ENCODE data around the gene MYPOP. TPM values are rescaled to one million over a fixed set of nuclear protein-coding genes. Genes with fewer than 3 reads are reported as not detected.

MYPOP gene
- total and polyA plus RNA-seq, 9 of the 15 experiments (the other 6 are each of a cell fraction or from before 2014, with no cell fraction given) = 0.32 to 7.6 (median 1.6) TPM

DNA sequence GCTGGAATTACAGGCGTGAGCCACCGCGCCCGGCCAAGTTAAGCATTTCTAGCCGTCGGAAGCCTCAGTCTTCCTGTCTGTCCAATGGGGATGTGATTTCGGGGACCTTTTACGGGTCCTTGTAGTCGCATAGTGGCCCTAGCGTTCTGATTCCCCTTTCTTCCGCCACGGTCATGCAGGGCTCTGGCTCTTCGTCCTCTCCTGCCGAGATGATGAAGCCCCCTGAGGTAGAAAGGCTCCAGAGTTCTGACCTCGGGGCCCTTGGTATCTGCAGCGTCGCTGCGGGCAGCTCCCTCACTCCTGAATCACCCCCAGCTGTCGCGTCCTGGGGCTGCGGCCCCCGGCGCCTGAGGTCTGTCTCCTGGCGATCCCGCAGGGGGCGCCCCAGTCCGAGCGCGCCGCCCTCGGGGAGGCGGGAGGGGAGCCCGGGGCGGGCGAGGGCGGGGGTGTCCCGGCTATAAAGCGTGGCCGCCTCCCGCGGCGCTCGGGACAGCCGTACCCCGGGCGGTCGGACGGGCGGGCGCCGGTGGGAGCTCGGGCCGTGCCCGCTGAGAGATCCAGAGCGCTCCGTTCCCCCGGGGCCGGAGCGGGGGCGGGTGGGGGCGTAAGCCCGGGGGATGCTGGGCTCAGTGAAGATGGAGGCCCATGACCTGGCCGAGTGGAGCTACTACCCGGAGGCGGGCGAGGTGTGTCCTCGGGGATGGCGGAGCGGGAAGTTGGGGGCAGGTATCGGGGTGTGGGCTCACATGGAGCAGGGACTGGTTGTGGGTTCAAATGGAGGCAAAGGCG lies 38.4 kb downstream of the MYPOP start, which contains the start of gene FOXA3 (continued):
- TF ChIP-seq, protein P1, sequence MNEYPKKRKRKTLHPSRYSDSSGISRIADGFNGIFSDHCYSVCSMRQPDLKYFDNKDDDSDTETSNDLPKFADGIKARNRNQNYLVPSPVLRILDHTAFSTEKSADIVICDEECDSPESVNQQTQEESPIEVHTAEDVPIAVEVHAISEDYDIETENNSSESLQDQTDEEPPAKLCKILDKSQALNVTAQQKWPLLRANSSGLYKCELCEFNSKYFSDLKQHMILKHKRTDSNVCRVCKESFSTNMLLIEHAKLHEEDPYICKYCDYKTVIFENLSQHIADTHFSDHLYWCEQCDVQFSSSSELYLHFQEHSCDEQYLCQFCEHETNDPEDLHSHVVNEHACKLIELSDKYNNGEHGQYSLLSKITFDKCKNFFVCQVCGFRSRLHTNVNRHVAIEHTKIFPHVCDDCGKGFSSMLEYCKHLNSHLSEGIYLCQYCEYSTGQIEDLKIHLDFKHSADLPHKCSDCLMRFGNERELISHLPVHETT (CRISPR knock-in tag; conservative IDR thresholded peaks at IDR 0.05 in 1 of 2, IDR thresholded peaks at IDR 0.05 in 1 of 2) = peak in 1 of 2 experiments; percentile 64; a peak in 2 of 4 replicates
- peak; percentile 87 for TF ChIP-seq EGR1 (conservative IDR thresholded peaks at IDR 0.05)
- TF ChIP-seq, protein P2, sequence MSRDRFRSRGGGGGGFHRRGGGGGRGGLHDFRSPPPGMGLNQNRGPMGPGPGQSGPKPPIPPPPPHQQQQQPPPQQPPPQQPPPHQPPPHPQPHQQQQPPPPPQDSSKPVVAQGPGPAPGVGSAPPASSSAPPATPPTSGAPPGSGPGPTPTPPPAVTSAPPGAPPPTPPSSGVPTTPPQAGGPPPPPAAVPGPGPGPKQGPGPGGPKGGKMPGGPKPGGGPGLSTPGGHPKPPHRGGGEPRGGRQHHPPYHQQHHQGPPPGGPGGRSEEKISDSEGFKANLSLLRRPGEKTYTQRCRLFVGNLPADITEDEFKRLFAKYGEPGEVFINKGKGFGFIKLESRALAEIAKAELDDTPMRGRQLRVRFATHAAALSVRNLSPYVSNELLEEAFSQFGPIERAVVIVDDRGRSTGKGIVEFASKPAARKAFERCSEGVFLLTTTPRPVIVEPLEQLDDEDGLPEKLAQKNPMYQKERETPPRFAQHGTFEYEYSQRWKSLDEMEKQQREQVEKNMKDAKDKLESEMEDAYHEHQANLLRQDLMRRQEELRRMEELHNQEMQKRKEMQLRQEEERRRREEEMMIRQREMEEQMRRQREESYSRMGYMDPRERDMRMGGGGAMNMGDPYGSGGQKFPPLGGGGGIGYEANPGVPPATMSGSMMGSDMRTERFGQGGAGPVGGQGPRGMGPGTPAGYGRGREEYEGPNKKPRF (IDR thresholded peaks at IDR 0.05; ENCODE audit: low read depth, low read length) = no peak
- TF ChIP-seq, protein P3, sequence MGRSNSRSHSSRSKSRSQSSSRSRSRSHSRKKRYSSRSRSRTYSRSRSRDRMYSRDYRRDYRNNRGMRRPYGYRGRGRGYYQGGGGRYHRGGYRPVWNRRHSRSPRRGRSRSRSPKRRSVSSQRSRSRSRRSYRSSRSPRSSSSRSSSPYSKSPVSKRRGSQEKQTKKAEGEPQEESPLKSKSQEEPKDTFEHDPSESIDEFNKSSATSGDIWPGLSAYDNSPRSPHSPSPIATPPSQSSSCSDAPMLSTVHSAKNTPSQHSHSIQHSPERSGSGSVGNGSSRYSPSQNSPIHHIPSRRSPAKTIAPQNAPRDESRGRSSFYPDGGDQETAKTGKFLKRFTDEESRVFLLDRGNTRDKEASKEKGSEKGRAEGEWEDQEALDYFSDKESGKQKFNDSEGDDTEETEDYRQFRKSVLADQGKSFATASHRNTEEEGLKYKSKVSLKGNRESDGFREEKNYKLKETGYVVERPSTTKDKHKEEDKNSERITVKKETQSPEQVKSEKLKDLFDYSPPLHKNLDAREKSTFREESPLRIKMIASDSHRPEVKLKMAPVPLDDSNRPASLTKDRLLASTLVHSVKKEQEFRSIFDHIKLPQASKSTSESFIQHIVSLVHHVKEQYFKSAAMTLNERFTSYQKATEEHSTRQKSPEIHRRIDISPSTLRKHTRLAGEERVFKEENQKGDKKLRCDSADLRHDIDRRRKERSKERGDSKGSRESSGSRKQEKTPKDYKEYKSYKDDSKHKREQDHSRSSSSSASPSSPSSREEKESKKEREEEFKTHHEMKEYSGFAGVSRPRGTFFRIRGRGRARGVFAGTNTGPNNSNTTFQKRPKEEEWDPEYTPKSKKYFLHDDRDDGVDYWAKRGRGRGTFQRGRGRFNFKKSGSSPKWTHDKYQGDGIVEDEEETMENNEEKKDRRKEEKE (IDR thresholded peaks at IDR 0.05; ENCODE audit: borderline replicate concordance in 1 of 2, control insufficient read depth in 1 of 2, low read depth in 2 of 2, low read length in 1 of 2) = 0 out of 4 replicates have a peak, but pooled peaks of 1 of the 2 experiments have one; percentile 45
- TF ChIP-seq XRCC3 (IDR thresholded peaks at IDR 0.05) = no peak
- peak; percentile 57; the same call in 1 of the 2 replicates for TF ChIP-seq MYC (IDR thresholded peaks at IDR 0.05; ENCODE audit: low read depth, low read length)
- TF ChIP-seq MYC (CRISPR knock-in tag; IDR thresholded peaks at IDR 0.05; ENCODE audit: borderline replicate concordance, low read depth) = no peak
- 0 out of 2 replicates have a peak, but pooled peaks have one; percentile 9 for TF ChIP-seq FOXM1 (IDR thresholded peaks at IDR 0.05; ENCODE audit: low read depth)
- TF ChIP-seq FOXM1 (CRISPR knock-in tag; IDR thresholded peaks at IDR 0.05; ENCODE audit: low read depth) = no peak
- peak; percentile 81 for TF ChIP-seq TBP (optimal IDR thresholded peaks at IDR 0.05; ENCODE audit: low read depth, low read length)
- TF ChIP-seq PRPF4 (IDR thresholded peaks at IDR 0.05; ENCODE audit: insufficient read depth, low read depth, low read length, poor library complexity, severe bottlenecking) = no peak
- TF ChIP-seq MCM2 (IDR thresholded peaks at IDR 0.05; ENCODE audit: low read depth) = no peak
- TF ChIP-seq ZBTB1 (CRISPR knock-in tag; IDR thresholded peaks at IDR 0.05; ENCODE audit: borderline replicate concordance, low read depth) = no peak
- TF ChIP-seq SOX6 (IDR thresholded peaks at IDR 0.05) = no peak
- TF ChIP-seq, protein P4, sequence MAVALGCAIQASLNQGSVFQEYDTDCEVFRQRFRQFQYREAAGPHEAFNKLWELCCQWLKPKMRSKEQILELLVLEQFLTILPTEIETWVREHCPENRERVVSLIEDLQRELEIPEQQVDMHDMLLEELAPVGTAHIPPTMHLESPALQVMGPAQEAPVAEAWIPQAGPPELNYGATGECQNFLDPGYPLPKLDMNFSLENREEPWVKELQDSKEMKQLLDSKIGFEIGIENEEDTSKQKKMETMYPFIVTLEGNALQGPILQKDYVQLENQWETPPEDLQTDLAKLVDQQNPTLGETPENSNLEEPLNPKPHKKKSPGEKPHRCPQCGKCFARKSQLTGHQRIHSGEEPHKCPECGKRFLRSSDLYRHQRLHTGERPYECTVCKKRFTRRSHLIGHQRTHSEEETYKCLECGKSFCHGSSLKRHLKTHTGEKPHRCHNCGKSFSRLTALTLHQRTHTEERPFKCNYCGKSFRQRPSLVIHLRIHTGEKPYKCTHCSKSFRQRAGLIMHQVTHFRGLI (CRISPR knock-in tag; IDR thresholded peaks at IDR 0.05) = no peak
- TF ChIP-seq CHCHD3 (CRISPR knock-in tag; IDR thresholded peaks at IDR 0.05) = no peak
- TF ChIP-seq GATAD2B (IDR thresholded peaks at IDR 0.05; ENCODE audit: borderline replicate concordance) = no peak; the same call in 1 of the 2 replicates
- TF ChIP-seq KAT8 (IDR thresholded peaks at IDR 0.05; ENCODE audit: low read depth) = no peak
- TF ChIP-seq ZNF324 (CRISPR knock-in tag; IDR thresholded peaks at IDR 0.05) = no peak
